NAMALWA (cell line): ENCODE results near the gene PREPL.
"Not testable (repeated sequence)": the region's sequence is repeated elsewhere in the genome, so short reads cannot be mapped to it uniquely, and the experiment has no call there.

Source experiments
- DNase-seq: peaks from one replicate; pipeline ENCODE4 v3.0.0-alpha.2; 2015; ENCODE audit warnings: low spot score

Gene PREPL

GRCh38 chr2:44361330-44362206 is at the start of gene PREPL, which contains the start of gene CAMKMT:
Gene PREPL (minus strand): TSS chr2:44361494. CDS start chr2:44346342, 15,152 bp downstream.
Gene CAMKMT (plus strand): TSS chr2:44361947.
- DNase-seq = peak; percentile 98

GRCh38 chr2:44398243-44398897 is 37.1 kb upstream of the PREPL start:
- no peak for DNase-seq

GRCh38 chr2:44397447-44398175 is 36.3 kb upstream of the PREPL start:
- DNase-seq = no peak

GRCh38 chr2:44392338-44392943 is 31.1 kb upstream of the PREPL start:
- peak; percentile 73 for DNase-seq

- DNase-seq = peak; percentile 34
Observed at GRCh38 chr2:44389895-44390294, 28.6 kb upstream of the PREPL start.

- DNase-seq = no peak
Observed at GRCh38 chr2:44388877-44389276, 27.6 kb upstream of the PREPL start.

- not testable (repeated sequence) for DNase-seq
Observed at GRCh38 chr2:44385226-44385625, 23.9 kb upstream of the PREPL start.

- no peak for DNase-seq
Observed at GRCh38 chr2:44377486-44377885, 16.2 kb upstream of the PREPL start.

GRCh38 chr2:44372246-44372645 is 11.0 kb upstream of the PREPL start:
- no peak for DNase-seq

GRCh38 chr2:44371445-44371844 is 10.2 kb upstream of the PREPL start:
- DNase-seq = no peak

GRCh38 chr2:44369392-44369791 is 8.1 kb upstream of the PREPL start:
- no peak for DNase-seq

GRCh38 chr2:44367591-44367990 is 6.3 kb upstream of the PREPL start:
- DNase-seq = no peak

GRCh38 chr2:44364604-44365003 is 3.3 kb upstream of the PREPL start:
- no peak for DNase-seq

- DNase-seq = peak; percentile 74
Observed at GRCh38 chr2:44362207-44363015, 1.1 kb upstream of the PREPL start.

- DNase-seq = peak; percentile 8
Observed at GRCh38 chr2:44360749-44361329, 455 bp downstream of the PREPL start.

GRCh38 chr2:44358503-44358902 is 2.8 kb downstream of the PREPL start:
- peak; percentile 19 for DNase-seq

- no peak for DNase-seq
Observed at GRCh38 chr2:44354761-44355160, 6.5 kb downstream of the PREPL start.

- no peak for DNase-seq
Observed at GRCh38 chr2:44352510-44352909, 8.8 kb downstream of the PREPL start.

- DNase-seq = no peak
Observed at GRCh38 chr2:44351676-44352075, 9.6 kb downstream of the PREPL start.

- DNase-seq = no peak
Observed at GRCh38 chr2:44351088-44351487, 10.2 kb downstream of the PREPL start.

- DNase-seq = no peak
Observed at GRCh38 chr2:44349506-44349905, 11.8 kb downstream of the PREPL start.
